HG02884 (cell line): ENCODE data around the gene TMEM61.
"Not testable (repeated sequence)": the region's sequence is repeated elsewhere in the genome, so short reads cannot be mapped to it uniquely, and the experiment has no call there.

ENCODE experiments used
- ATAC-seq: cut with Tn5 transposase; IDR thresholded peaks from one replicate; pipeline ENCODE4 v1.9.1; 2021; ENCODE audit warnings: mild to moderate bottlenecking, moderate library complexity; ENCODE audit not compliant: unreplicated experiment

TMEM61 gene

GRCh38 chr1:55000110-55001085 is 20.0 kb downstream of the TMEM61 start:
- no peak for ATAC-seq

- no peak for ATAC-seq
These were observed 20.9 kb downstream of the TMEM61 start for GRCh38 chr1:55001311-55001710.

GRCh38 chr1:55002686-55003085 is 22.3 kb downstream of the TMEM61 start:
- no peak for ATAC-seq

GRCh38 chr1:55005351-55006140 is 25.1 kb downstream of the TMEM61 start:
- no peak for ATAC-seq

GRCh38 chr1:55006931-55007330 is 26.5 kb downstream of the TMEM61 start:
- no peak for ATAC-seq

- no peak for ATAC-seq
These were observed 27.2 kb downstream of the TMEM61 start for GRCh38 chr1:55007625-55008024.

GRCh38 chr1:55010194-55010886 is 29.9 kb downstream of the TMEM61 start:
- no peak for ATAC-seq

GRCh38 chr1:55010887-55011217 is 30.4 kb downstream of the TMEM61 start:
- ATAC-seq, result no peak

- no peak for ATAC-seq
These were observed 32.2 kb downstream of the TMEM61 start for GRCh38 chr1:55012661-55013060.

- no peak for ATAC-seq
These were observed 34.7 kb downstream of the TMEM61 start for GRCh38 chr1:55015123-55015522.

GRCh38 chr1:55015731-55016620 is 35.5 kb downstream of the TMEM61 start:
- ATAC-seq, result no peak

- ATAC-seq, result no peak
These were observed 38.0 kb downstream of the TMEM61 start for GRCh38 chr1:55018395-55018794.

- peak; percentile 72 for ATAC-seq
These were observed 41.6 kb downstream of the TMEM61 start for GRCh38 chr1:55021942-55022546.

- not testable (repeated sequence) for ATAC-seq
These were observed 43.7 kb downstream of the TMEM61 start for GRCh38 chr1:55024163-55024562.

GRCh38 chr1:55026682-55027081 is 46.3 kb downstream of the TMEM61 start:
- ATAC-seq, result not testable (repeated sequence)

GRCh38 chr1:55031098-55031497 is 50.7 kb downstream of the TMEM61 start:
- not testable (repeated sequence) for ATAC-seq

GRCh38 chr1:55033265-55033614 is 52.8 kb downstream of the TMEM61 start:
- no peak for ATAC-seq

GRCh38 chr1:55034476-55035133 is 54.2 kb downstream of the TMEM61 start:
- ATAC-seq, result no peak

- ATAC-seq, result no peak
These were observed 55.5 kb downstream of the TMEM61 start for GRCh38 chr1:55035904-55036303.
